ENCODE results near the gene CUX1.

DNA sequence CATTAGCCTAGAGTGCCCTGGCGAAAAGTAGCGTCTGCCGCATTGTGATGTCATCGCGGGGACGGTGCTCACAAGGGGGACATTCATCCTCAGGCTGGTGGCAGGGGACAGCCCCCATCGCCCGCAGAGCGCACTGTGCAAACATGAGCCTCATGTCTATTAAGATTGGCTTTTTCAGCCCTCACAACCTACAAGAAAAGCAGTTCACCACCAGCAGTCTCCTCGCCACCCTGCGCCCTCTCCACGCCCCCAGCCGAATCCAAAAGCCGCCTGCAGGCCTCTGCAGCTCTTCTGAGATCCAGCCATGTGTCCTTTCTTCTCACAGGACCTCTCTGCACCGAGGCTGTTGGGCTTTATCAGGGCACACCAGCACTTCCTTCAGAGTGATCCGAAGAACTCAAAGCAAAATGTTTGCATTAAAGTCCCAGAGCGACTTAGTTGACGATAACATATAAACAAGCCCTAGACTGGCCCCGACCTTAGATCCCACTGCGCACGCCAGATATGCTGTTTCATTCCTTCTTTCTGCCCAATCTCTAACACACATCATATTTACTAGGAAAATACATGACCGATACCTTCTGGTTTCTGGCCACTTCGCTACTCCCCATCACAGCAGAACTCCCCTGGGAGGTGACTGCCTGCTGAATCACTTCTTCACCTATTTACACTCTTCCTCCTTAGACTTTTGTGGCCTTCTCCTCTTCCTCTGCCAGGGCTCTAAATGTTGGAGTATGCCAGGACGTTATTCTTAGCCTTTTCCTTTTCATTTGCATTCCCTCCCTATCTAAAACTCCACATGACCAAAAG is 263.2 kb downstream of the CUX1 start:
- TF ChIP-seq, protein P1, sequence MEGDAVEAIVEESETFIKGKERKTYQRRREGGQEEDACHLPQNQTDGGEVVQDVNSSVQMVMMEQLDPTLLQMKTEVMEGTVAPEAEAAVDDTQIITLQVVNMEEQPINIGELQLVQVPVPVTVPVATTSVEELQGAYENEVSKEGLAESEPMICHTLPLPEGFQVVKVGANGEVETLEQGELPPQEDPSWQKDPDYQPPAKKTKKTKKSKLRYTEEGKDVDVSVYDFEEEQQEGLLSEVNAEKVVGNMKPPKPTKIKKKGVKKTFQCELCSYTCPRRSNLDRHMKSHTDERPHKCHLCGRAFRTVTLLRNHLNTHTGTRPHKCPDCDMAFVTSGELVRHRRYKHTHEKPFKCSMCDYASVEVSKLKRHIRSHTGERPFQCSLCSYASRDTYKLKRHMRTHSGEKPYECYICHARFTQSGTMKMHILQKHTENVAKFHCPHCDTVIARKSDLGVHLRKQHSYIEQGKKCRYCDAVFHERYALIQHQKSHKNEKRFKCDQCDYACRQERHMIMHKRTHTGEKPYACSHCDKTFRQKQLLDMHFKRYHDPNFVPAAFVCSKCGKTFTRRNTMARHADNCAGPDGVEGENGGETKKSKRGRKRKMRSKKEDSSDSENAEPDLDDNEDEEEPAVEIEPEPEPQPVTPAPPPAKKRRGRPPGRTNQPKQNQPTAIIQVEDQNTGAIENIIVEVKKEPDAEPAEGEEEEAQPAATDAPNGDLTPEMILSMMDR (IDR thresholded peaks at IDR 0.05): no peak
- TF ChIP-seq POLR2A (IDR thresholded peaks at IDR 0.05): no peak

All from lower leg skin (tissue), 3 donors.